Measurements from ENCODE around the gene DISP1. TPM values are rescaled to one million over a fixed set of nuclear protein-coding genes. Genes with fewer than 3 reads are reported as not detected.

Gene DISP1
- total RNA-seq, 1 experiment from 2014 or later: 15.0 TPM

GRCh38 chr1:222861062-222861461, 46.2 kb downstream of the DISP1 start:
- no peak for DNase-seq (ENCODE audit: extremely low read depth, low read depth)

Other genes with a start within 250 kb of the DISP1 start
- 35.4 and 38.1 TPM in 2 replicates for gene TAF1A, start 225.1 kb upstream of the DISP1 start, total RNA-seq (2014; rRNA removed; shearing (Covaris generic))
- 37.0 and 47.1 TPM in 2 replicates for gene MIA3, start 196.9 kb upstream of the DISP1 start, total RNA-seq (2014; rRNA removed; shearing (Covaris generic))
- gene AIDA, start 102.5 kb upstream of the DISP1 start, total RNA-seq (2014; rRNA removed; shearing (Covaris generic)): 48.4 and 57.0 TPM in 2 replicates
- gene BROX, start 102.5 kb upstream of the DISP1 start, total RNA-seq (2014; rRNA removed; shearing (Covaris generic)): 118 and 119 TPM in 2 replicates
- gene FAM177B, start 77.8 kb upstream of the DISP1 start, total RNA-seq (2014; rRNA removed; shearing (Covaris generic)): 0.57 TPM in 1 of 2 replicates, not detected in the other

Data from NCI-H460 (cell line).